Ishikawa (cell line): ENCODE data around the gene BTBD3.

Experiments used
- CEBPB ChIP-seq: IDR thresholded peaks from 2 replicates; pipeline ENCODE4 v1.6.1; 2012
- CREB1 ChIP-seq: IDR thresholded peaks from 2 replicates; pipeline ENCODE4 v1.6.1; 2012; ENCODE audit warnings: low read depth
- EGR1 ChIP-seq: IDR thresholded peaks from 2 replicates; pipeline ENCODE4 v1.6.1; 2012
- EP300 ChIP-seq: IDR thresholded peaks from 2 replicates; pipeline ENCODE4 v1.6.1; 2012; ENCODE audit warnings: borderline replicate concordance
- FOXM1 ChIP-seq: IDR thresholded peaks from 2 replicates; pipeline ENCODE4 v1.6.1; 2012; ENCODE audit warnings: low read depth, borderline replicate concordance
- NFIC ChIP-seq: IDR thresholded peaks from 2 replicates; pipeline ENCODE4 v1.6.1; 2012
- TAF1 ChIP-seq: IDR thresholded peaks from 2 replicates; pipeline ENCODE4 v1.6.1; 2012; ENCODE audit warnings: low read depth, mild to moderate bottlenecking
- TCF12 ChIP-seq: IDR thresholded peaks from 2 replicates; pipeline ENCODE4 v1.6.1; 2012; ENCODE audit warnings: low read depth
- TEAD4 ChIP-seq: IDR thresholded peaks from 2 replicates; pipeline ENCODE4 v1.6.1; 2012

GRCh38 chr20:11882651-11883050 is 35.0 kb upstream of the BTBD3 start:
- TF ChIP-seq TAF1: no peak
- TF ChIP-seq FOXM1: no peak
- TF ChIP-seq CEBPB: no peak
- no peak for TF ChIP-seq EGR1
- no peak for TF ChIP-seq TCF12
- no peak for TF ChIP-seq EP300
- TF ChIP-seq NFIC: no peak
- no peak for TF ChIP-seq TEAD4
- TF ChIP-seq CREB1: no peak
